GM21737 (cell line): ENCODE results near the gene PXK.
A peak's percentile ranks its signal among the peaks of the same experiment; 100 is the strongest.
"Not testable (repeated sequence)": the region's sequence is repeated elsewhere in the genome, so short reads cannot be mapped to it uniquely, and the experiment has no call there.

Source experiments
- ATAC-seq: cut with Tn5 transposase; IDR thresholded peaks from one replicate; pipeline ENCODE4 v1.9.1; 2021; ENCODE audit warnings: mild to moderate bottlenecking, moderate library complexity; ENCODE audit not compliant: unreplicated experiment

PXK gene

DNA sequence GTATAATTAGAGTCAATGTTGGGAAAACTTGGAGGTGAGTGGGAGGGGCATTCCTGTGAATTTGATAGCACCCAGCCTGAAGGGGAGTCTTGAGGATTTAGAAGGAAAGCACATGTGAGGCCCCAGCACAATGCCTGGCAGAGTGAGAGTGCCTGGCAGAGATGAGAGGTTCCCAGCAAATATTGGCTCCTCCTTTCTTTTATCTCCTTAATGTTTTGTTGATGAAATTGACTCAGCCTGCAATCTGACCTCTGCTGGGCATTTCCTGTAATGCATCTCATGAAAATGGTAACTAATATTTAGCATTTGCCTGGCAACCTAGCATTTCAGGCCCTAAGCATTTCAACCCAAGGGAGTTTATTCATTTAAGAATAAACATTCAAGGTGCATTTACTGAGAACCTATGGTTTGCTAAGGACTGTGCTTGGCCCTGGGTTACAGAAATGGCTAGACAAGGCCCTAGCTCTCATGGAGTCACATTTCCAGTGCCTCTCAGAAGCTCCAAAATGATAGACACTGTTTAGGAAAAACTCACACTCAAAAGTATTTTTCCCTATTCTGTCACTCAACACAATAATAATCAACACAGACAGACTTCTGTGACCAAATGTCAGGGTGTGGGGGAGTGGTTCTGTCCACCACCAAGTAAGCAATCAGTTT lies 82.0 kb downstream of the PXK start:
- ATAC-seq = no peak

DNA sequence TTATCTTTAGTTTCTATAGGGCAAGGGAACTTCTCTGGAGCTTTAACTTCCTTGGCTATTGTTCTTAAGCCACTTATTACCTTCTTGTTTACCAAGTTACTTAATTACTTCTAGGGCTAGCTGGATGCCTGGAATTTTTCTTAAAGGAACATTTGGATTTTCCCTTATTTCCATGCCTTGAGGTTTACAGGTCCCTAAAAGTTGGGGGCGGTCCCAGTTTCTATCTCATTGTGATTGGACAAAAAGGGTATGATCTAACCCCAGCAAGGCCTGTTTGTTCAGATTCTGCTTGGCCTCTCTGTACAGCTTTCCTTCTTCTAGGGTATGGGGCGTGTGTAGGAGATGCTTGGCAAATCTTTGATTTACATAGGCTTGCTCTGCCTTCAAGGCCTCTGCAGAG lies 83.5 kb downstream of the PXK start:
- ATAC-seq = no peak

DNA sequence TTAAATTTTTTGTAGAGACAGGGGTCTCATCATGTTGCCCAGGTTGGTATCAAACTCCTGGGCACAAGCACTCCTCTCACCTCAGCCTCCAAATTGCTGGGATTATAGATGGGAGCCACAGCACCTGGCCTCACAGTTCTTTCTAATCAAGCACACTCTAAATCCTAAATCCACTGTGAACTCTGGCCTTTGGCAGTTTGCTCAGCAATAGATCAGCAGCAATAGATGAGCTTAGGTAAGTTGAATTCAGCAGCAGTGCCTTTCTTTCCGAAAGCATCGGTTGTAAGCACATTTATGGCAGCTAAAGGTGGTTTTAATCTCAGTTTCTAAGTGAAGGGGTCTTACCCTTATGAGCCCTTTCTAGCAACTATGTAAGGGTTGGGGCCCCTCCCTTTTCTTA lies 84.4 kb downstream of the PXK start:
- ATAC-seq = no peak

DNA sequence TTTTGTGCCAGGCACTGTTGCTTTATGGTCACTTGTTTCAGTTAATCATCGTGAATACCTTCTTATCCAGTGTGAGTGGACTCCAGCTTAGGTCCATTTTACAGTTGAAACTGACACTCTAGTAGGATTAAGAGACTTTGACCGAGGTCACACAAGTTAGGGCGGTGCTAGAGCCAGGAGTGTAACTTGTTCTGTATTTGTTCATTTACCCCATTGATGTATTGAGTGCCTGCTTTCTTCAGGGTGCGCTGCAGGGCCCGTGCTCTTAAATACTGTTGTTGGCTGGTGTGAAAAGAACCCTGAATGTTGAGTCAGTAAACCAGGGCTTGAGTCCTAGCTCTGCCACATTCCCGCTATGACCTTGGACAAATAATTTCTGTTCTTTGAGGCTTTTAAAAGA lies 85.5 kb downstream of the PXK start:
- no peak for ATAC-seq

DNA sequence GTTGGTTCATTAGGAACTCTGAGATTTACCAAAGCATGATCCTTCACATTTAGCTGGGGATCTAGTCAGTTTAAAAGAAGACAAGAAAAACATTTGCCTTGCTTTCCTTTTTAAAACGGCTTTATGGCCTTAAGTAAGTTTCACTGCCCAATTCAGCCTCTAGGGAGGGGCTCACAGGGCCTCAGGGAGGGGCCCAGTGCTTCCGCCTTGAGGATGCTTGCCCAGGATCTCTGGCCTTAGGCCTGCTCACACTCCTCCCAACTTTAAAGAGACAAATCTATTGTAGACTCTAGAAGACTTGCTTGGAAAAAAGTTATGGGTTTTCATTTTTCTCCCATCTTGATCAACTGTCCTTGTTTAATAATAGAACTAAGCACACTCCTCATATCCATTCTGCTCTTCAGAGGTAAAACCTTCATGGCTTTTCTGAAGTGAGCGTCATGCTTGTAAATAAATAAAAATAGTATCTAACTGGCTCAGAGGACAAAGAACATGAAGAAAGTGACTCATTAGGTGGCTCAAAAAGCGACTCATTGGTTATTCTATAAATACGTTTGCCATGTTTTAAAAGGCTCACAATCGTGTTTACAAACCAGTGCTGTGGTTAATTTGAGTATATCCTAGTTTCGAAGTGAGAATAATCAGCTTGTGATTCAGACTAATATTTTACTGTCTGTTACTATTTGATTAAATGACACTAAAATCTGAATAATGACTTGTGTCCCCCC lies 87.3 kb downstream of the PXK start:
- peak; percentile 53 for ATAC-seq

DNA sequence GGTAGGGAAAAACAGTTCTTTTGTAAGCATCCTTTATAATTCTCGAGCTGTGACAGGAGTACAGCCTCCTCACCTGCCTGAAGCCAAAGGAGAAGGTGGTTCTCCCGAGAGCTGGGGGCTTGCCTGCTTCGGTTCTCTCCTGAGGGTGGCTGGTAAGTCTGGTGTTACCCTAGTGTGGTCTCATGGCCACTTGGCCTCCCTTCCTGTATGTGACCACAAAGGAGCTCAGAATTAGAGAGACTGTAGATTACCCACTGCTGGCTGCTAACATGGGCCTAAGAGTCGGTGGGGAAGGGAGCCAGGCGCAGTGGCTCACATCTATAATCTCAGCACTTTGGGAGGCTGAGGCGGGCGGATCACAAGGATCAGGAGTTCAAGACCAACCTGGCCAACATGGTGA lies 88.3 kb downstream of the PXK start:
- ATAC-seq = no peak

DNA sequence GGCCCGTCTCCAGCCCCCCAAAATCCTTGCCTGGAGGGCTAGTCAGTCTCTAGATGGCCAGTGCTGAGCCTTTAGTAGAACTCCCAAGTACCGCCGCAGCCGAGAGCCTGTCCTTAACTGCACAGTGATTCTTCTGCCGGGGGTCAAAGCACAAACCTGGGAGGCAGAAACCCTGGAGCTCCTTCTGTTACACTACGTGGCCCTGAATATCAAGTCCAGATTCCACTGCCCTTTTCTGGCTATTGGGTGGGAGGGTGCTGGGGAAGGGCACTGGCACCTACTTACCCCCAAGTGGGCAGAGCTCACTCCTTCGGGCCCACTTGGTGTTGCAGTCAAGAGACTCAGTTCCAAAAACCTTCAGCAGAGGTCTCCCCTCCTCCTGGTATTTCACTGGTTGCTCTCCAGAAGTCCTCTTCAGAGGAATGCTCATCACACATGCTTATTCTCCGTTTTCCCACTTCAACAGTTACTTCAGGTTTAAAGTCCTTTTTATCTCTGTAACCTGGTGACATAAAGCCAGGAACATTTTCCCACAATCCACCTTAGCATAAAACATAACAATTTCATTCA lies 90.1 kb downstream of the PXK start:
- no peak for ATAC-seq

DNA sequence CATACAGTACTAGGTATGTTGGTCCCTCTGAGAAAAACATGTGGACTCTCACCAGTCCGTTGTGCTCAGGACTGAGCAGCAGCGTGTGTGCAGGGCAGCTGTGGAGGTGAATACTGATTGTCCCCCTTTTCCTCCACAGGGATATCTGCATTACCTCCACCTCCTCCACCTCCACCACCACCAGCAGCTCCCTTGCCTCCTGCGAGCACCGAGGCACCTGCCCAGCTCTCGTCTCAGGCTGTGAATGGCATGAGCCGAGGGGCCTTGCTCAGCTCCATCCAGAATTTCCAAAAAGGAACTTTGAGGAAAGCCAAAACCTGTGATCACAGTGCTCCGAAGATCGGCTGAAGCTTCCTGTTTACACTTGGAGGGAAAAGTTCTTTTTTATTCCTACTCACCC lies 91.9 kb downstream of the PXK start:
- no peak for ATAC-seq

DNA sequence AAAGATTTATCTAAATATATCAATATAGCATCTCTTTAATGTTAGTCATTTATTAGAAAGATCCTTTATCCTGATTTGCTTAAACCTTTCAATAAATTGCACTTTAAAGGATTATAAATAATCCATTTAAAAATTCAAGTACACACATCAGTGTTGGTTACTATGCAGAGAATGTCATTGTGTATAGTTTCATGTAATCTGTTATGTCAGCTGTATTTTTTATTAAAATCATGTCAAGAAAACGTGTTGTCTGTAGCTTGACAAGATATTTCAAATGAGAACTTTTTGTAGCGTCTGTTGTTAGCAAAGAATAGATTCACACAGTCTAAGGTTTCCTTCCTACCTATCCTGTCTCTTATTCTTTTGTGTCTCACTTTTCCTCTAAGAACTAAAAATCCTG lies 93.1 kb downstream of the PXK start:
- no peak for ATAC-seq

DNA sequence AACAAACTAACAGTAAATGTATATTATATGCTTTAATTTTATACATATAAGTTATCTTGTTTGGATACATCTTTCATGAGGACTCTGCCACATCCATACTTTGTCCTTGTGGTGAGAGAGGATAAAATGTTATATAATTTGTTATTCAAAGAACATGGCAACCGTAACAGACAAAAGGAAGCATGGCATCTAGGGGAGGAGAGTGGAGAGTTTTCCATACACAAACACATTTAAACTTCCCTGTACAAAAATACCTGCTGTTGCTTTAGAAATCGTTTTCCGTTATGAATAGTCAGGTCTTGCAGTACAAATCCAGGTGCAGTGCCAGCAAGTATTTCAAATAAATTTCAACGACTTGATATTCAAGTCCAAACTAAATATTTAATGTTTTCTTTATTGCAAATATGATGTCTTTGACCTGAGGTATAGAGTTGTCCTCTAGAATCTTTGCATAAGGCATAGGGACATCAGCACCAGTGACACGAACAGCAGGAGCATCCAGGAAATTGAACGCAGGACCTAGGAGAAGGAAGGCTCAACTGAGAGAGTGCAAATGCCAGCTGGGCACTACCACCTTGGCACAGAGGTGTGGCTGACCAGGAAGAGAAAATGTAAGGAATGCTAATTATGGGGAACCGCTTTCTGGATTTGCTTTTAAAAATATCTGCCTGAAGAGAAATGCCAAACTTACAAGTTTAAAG lies 95.1 kb downstream of the PXK start:
- ATAC-seq = no peak

DNA sequence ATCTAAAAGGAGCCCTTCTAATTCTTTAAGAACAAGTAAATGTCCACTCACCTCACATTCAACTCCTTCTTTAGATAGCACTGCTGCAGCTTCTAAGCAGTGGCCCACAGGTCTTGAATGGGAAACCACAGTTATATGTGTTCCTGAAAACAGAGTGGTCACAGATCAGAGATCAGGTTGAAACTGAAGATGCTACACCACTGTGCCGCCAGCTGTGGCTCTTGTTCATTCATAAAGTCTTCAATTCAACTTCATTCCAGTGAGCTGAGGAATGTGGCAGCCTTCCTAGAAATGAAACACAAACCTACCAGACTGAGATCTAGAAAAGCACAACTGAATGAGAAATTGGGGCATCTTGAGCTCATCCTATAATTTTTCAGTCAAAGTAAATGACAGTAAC lies 97.0 kb downstream of the PXK start:
- ATAC-seq = peak; percentile 54

DNA sequence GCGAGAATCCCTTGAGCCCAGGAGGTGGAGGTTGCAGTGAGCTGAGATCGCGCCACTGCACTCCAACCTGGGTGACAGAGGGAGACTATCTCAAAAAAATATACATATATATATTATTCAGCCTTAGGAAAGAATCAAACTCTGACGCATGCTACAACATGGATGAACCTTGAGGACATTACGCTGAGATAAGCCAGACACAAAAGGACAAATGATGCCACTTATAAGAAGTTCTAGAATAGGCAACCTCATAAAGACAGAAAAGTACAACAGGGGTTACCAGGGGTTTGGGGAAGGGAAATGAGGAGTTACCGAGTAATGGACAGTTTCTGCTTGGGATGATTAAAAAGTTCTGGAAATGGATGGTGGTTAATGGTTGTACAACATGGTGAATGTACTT lies 100.2 kb downstream of the PXK start:
- ATAC-seq = no peak

DNA sequence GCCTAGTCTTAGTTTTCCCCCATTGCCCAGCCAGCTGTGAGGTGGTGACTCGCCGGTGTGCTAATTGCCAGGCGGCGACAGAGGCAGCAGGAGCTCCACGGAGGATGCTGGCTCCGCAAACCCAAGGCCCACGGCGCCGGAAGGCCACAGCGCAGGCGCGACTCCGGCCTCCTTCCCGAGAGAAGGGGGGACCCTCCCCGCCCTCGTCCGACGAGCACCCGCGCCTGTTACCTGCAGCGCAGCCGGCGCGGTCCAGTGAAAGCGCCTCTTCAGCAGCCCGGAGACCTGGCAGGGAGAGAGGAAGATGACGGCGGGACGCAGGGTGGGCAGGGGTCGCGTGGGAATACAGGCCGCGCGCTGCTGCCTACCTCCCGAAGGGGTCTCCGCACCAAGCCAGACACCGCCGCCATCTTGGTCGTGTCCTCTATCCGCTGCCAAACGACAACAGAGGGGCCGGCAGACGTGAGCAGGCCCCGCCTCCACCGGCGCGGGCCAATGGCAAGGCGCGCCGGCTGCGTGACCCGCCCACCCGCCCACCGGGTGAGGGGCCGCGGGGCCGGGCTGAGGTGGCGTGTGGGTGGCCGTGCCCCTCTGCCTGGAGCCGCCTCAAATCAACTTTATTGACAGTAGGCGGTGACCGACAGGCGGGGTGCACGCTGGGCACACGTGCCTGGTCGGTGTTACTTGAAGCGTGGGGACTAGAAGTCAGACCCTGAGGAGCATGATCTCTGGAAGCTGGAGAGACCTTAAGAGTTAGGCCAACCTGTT lies 100.9 kb downstream of the PXK start, which contains the start of gene PDHB:
Gene PDHB, minus strand, starts transcription at position 433 of the 768 bp plus-strand sequence. Its CDS starts 23 bp downstream, at position 410.
- peak; percentile 96 for ATAC-seq

DNA sequence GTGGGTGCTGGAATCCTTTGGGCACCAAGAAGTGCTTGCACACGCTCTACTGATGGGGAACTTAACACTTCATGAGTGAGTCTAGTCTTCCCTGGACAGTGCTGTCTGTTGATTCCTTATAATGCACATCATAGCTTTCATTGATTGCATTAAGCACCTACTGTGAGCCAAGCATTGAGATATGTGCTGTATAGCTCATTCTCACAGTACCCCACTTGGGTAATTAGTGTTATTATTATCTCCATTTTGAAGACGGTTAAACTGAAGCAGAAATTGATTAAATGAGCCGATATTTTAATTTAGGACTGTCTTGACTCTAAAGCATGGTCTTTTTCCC lies 101.4 kb downstream of the PXK start:
- ATAC-seq = no peak

DNA sequence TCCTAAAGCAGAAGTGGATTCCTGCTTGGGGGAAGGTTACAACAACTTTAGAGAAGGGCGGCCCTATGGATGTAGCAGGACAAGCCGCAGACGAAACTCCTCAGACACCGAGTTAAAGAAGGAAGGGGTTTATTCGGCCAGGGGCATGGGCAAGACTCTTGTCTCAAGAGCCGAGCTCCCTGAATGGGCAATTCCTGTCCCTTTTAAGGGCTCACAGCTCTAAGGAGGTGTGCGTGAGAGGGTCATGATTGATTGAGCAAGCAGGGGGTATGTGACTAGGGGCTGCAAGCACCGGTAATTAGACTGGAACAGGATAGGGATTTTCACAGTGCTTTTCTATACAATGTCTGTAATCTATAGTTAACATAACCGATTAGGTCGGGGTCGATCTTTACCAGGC lies 101.8 kb downstream of the PXK start:
- ATAC-seq = no peak

DNA sequence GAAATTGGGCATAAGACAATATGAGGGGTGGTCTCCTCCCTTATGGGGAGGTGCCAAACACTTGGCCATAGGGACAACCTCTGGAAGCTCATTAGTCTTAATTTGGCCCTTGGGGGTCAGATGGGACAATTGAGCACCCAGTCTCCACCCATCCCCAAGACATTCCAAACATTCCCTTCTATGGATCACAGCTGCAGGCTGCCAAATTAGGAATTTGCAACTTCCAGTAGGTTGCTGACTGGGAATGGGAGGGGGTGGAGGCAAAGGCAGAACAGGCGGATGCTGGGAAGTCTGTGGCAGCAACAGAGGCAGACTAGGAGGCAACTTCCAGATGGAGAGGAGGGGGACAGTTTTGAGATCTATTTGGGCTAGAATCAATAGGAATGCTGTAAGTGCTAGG lies 102.3 kb downstream of the PXK start:
- ATAC-seq = no peak

DNA sequence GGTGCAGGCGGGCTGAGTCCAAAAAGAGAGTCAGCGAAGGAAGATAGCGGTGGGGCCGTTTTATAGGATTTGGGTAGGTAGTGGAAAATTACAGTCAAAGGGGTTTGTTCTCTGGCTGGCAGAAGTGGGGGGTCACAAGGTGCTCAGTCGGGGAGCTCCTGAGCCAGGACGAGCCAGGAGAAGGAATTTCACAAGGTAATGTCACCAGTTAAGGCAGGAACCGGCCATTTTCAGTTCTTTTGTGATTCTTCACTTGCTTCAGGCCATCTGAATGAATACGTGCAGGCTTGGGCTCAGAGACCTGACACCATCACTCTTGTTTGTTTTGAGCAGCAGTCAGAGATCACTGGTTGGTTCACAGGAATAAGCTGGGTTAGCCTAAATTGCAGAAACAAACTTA lies 104.6 kb downstream of the PXK start:
- ATAC-seq = not testable (repeated sequence)

DNA sequence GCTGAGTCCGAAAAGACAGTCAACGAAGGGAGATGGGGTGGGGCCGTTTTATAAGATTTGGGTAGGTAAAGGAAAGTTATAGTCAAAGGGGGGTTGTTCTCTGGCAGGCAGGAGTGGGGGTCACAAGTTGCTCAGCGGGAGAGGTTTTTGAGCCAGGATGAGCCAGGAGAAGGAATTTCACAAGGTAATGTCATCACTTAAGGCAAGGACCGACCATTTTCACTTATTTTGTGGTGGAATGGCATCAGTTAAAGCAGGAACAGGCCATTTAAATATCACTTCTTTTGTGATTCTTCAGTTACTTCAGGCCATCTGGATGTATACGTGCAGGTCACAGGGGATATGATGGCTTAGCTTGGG lies 108.3 kb downstream of the PXK start:
- not testable (repeated sequence) for ATAC-seq

DNA sequence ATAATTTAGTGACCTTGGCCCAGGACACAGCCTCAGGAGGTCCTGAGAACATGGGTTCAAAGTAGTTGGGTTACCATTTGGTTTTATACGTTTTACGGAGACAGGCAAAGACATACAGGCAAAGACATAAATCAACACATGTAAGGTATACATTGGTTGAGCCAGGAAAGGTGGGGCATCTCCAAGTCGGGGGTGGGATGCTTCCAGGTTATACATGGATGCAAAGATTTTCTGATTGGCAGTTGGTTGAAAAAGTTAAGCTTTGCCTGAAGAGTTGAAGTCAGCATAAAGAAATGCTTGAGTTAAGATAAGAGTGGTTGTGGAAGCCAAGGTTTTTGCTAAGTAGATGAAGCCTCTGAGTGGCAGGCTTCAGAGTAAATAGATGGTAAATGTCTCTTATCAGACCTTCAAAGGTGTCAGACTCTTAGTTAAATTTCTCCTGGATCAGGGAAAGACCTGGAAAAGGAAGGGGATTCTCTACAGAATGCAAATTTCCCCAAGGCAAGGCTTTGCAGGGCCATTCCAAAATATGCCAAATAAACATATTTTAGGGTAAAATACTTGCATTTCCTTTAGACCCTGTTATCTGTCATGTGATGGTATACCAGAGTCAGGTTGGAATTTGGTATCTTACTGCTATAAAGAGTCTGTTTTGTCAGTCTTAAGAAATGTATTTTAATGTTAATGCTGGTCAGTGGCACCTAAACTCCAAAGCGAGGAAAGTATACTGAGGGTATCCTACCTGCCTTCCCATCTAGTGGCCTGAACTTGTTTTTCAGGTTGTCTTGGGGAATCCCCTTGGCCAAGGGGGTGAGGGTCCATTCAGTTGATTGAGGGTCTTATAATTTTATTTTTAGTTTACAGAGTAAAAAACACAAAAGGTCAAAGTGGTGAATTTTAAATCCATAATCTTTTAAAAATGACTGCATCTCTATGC lies 109.1 kb downstream of the PXK start:
- ATAC-seq = no peak

DNA sequence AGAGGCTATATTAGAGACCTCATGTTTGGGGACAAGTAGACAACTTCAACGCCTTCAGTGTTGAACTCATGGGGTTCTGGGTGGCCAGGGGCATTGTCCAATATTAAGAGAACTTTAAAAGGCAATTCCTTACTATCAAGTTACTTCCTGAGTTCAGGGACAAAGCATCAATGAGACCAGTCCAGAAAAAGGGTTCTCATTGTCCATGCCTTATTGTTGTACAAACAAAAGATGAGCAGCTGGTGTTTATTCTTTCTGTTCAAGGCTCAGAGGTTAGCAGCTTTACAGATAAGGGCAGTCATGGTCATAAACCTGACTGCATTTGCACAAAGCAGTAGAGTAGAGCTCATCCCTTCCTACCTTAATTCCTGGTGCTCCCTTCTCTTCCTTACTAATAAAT lies 119.5 kb downstream of the PXK start:
- ATAC-seq = no peak
